HEK293 (cell line): ENCODE results near the gene RNF224.

Source experiments
- GLI4 ChIP-seq: fragments of 450-650 bp; formaldehyde crosslinking; IDR thresholded peaks from 2 replicates; pipeline ENCODE4 v1.5.1; 2016; ENCODE audit warnings: missing biosample characterization, missing genetic modification characterization
- KLF17 ChIP-seq: fragments of 450-650 bp; formaldehyde crosslinking; IDR thresholded peaks from 2 replicates; pipeline ENCODE4 v1.5.1; 2016; ENCODE audit warnings: missing biosample characterization, missing genetic modification characterization
- KLF9 ChIP-seq: fragments of 450-650 bp; formaldehyde crosslinking; IDR thresholded peaks from 2 replicates; pipeline ENCODE4 v1.5.1; 2016; ENCODE audit warnings: missing biosample characterization, missing genetic modification characterization, low read depth
- MEIS1 ChIP-seq: sonication (generic); formaldehyde crosslinking; IDR thresholded peaks from 2 replicates; pipeline ENCODE4 v1.8.1; 2022; ENCODE audit warnings: missing genetic modification reagents, mild to moderate bottlenecking, borderline replicate concordance
- WT1 ChIP-seq: fragments of 450-650 bp; formaldehyde crosslinking; IDR thresholded peaks from 2 replicates; pipeline ENCODE4 v1.5.1; 2016; ENCODE audit warnings: missing biosample characterization, missing genetic modification characterization
- YY2 ChIP-seq: fragments of 450-650 bp; formaldehyde crosslinking; IDR thresholded peaks from 2 replicates; pipeline ENCODE4 v1.5.1; 2016; ENCODE audit warnings: missing biosample characterization, missing genetic modification characterization
- ZBTB21 ChIP-seq: fragments of 450-650 bp; formaldehyde crosslinking; IDR thresholded peaks from 2 replicates; pipeline ENCODE4 v1.5.1; 2017; ENCODE audit warnings: missing biosample characterization, missing genetic modification characterization
- ZBTB48 ChIP-seq: fragments of 450-650 bp; formaldehyde crosslinking; IDR thresholded peaks from 2 replicates; pipeline ENCODE4 v1.5.1; 2016; ENCODE audit warnings: missing biosample characterization, missing genetic modification characterization
- ZNF10 ChIP-seq: fragments of 450-650 bp; formaldehyde crosslinking; IDR thresholded peaks from 2 replicates; pipeline ENCODE4 v1.5.1; 2017; ENCODE audit warnings: missing biosample characterization, missing genetic modification characterization
- ZNF324 ChIP-seq: fragments of 450-650 bp; formaldehyde crosslinking; IDR thresholded peaks from 2 replicates; pipeline ENCODE4 v1.5.1; 2016; ENCODE audit warnings: missing biosample characterization, missing genetic modification characterization
- ZNF48 ChIP-seq: fragments of 450-650 bp; formaldehyde crosslinking; IDR thresholded peaks from 2 replicates; pipeline ENCODE4 v1.5.1; 2016; ENCODE audit warnings: missing biosample characterization, missing genetic modification characterization
- ZNF518A ChIP-seq: fragments of 450-650 bp; formaldehyde crosslinking; conservative IDR thresholded peaks from 2 replicates; pipeline ENCODE4 v1.5.1; 2016; ENCODE audit warnings: low read depth, missing biosample characterization, missing genetic modification characterization
- ZNF549 ChIP-seq: fragments of 450-650 bp; IDR thresholded peaks from 2 replicates; pipeline ENCODE4 v1.5.1; 2018; ENCODE audit warnings: missing biosample characterization, missing genetic modification characterization, mild to moderate bottlenecking, inconsistent platforms, moderate library complexity
- ZNF558 ChIP-seq: fragments of 450-650 bp; formaldehyde crosslinking; IDR thresholded peaks from 2 replicates; pipeline ENCODE4 v1.5.1; 2016; ENCODE audit warnings: missing biosample characterization, missing genetic modification characterization
- ZNF600 ChIP-seq: fragments of 450-650 bp; formaldehyde crosslinking; IDR thresholded peaks from 2 replicates; pipeline ENCODE4 v1.5.1; 2016; ENCODE audit warnings: missing biosample characterization, missing genetic modification characterization
- ZNF610 ChIP-seq: fragments of 450-650 bp; formaldehyde crosslinking; IDR thresholded peaks from 2 replicates; pipeline ENCODE4 v1.5.1; 2016; ENCODE audit warnings: missing biosample characterization, missing genetic modification characterization, borderline replicate concordance
- ZNF621 ChIP-seq: fragments of 450-650 bp; formaldehyde crosslinking; IDR thresholded peaks from 2 replicates; pipeline ENCODE4 v1.5.1; 2017; ENCODE audit warnings: missing biosample characterization, missing genetic modification characterization
- ZNF654 ChIP-seq: fragments of 450-650 bp; formaldehyde crosslinking; IDR thresholded peaks from 2 replicates; pipeline ENCODE4 v1.5.1; 2016; ENCODE audit warnings: low read depth, missing biosample characterization, missing genetic modification characterization
- ZNF747 ChIP-seq: fragments of 450-650 bp; formaldehyde crosslinking; IDR thresholded peaks from 2 replicates; pipeline ENCODE4 v1.5.1; 2016; ENCODE audit warnings: missing biosample characterization, missing genetic modification characterization
- ZNF837 ChIP-seq: fragments of 450-650 bp; formaldehyde crosslinking; IDR thresholded peaks from 2 replicates; pipeline ENCODE4 v1.5.1; 2016; ENCODE audit warnings: missing biosample characterization, missing genetic modification characterization
- ZSCAN18 ChIP-seq: fragments of 450-650 bp; formaldehyde crosslinking; IDR thresholded peaks from 2 replicates; pipeline ENCODE4 v1.5.1; 2016; ENCODE audit warnings: missing biosample characterization, missing genetic modification characterization
- ZXDB ChIP-seq: fragments of 450-650 bp; formaldehyde crosslinking; IDR thresholded peaks from 2 replicates; pipeline ENCODE4 v1.5.1; 2016; ENCODE audit warnings: missing biosample characterization, missing genetic modification characterization
- TF ChIP-seq, protein P1 (sequence below): fragments of 450-650 bp; formaldehyde crosslinking; IDR thresholded peaks from 2 replicates; pipeline ENCODE4 v1.5.1; 2016; ENCODE audit warnings: missing biosample characterization, missing genetic modification characterization
- TF ChIP-seq, protein P2 (sequence below): fragments of 450-650 bp; formaldehyde crosslinking; IDR thresholded peaks from 2 replicates; pipeline ENCODE4; 2016; ENCODE audit warnings: missing biosample characterization, missing genetic modification characterization
- TF ChIP-seq, protein P3 (sequence below): IDR thresholded peaks from 2 replicates; pipeline ENCODE4 v1.6.1; 2011; ENCODE audit warnings: mild to moderate bottlenecking, low read depth, low read length, borderline replicate concordance
- TF ChIP-seq, protein P4 (sequence below): fragments of 450-650 bp; formaldehyde crosslinking; IDR thresholded peaks from 2 replicates; pipeline ENCODE4 v1.5.1; 2016; ENCODE audit warnings: missing biosample characterization, missing genetic modification characterization

Gene RNF224

GRCh38 chr9:137189297-137190295 lies 37.7 kb upstream of the RNF224 start (continued):
- no peak for TF ChIP-seq ZNF10 (tag by site-specific recombination)
- TF ChIP-seq, protein P1, sequence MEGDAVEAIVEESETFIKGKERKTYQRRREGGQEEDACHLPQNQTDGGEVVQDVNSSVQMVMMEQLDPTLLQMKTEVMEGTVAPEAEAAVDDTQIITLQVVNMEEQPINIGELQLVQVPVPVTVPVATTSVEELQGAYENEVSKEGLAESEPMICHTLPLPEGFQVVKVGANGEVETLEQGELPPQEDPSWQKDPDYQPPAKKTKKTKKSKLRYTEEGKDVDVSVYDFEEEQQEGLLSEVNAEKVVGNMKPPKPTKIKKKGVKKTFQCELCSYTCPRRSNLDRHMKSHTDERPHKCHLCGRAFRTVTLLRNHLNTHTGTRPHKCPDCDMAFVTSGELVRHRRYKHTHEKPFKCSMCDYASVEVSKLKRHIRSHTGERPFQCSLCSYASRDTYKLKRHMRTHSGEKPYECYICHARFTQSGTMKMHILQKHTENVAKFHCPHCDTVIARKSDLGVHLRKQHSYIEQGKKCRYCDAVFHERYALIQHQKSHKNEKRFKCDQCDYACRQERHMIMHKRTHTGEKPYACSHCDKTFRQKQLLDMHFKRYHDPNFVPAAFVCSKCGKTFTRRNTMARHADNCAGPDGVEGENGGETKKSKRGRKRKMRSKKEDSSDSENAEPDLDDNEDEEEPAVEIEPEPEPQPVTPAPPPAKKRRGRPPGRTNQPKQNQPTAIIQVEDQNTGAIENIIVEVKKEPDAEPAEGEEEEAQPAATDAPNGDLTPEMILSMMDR (tag by site-specific recombination), result no peak
- no peak for TF ChIP-seq KLF9 (tag by site-specific recombination)
- no peak for TF ChIP-seq ZSCAN18 (tag by site-specific recombination)
- no peak for TF ChIP-seq ZNF324 (tag by site-specific recombination)
- TF ChIP-seq ZNF610 (tag by site-specific recombination), result no peak
- TF ChIP-seq YY2 (tag by site-specific recombination), result no peak
- no peak for TF ChIP-seq ZNF654 (tag by site-specific recombination)
- no peak for TF ChIP-seq WT1
- no peak for TF ChIP-seq ZXDB (tag by site-specific recombination)
- TF ChIP-seq, protein P2, sequence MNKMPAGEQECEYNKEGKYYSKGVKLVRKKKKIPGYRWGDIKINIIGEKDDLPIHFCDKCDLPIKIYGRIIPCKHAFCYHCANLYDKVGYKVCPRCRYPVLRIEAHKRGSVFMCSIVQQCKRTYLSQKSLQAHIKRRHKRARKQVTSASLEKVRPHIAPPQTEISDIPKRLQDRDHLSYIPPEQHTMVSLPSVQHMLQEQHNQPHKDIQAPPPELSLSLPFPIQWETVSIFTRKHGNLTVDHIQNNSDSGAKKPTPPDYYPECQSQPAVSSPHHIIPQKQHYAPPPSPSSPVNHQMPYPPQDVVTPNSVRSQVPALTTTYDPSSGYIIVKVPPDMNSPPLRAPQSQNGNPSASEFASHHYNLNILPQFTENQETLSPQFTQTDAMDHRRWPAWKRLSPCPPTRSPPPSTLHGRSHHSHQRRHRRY (tag by site-specific recombination), result no peak
- TF ChIP-seq, protein P3, sequence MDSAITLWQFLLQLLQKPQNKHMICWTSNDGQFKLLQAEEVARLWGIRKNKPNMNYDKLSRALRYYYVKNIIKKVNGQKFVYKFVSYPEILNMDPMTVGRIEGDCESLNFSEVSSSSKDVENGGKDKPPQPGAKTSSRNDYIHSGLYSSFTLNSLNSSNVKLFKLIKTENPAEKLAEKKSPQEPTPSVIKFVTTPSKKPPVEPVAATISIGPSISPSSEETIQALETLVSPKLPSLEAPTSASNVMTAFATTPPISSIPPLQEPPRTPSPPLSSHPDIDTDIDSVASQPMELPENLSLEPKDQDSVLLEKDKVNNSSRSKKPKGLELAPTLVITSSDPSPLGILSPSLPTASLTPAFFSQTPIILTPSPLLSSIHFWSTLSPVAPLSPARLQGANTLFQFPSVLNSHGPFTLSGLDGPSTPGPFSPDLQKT, result no peak
- TF ChIP-seq MEIS1 (CRISPR knock-in tag), result no peak
- TF ChIP-seq ZBTB48 (tag by site-specific recombination), result 0 out of 2 replicates have a peak, but pooled peaks have one; percentile 1
- peak; percentile 31; the same call in 1 of the 2 replicates for TF ChIP-seq ZNF600
- no peak for TF ChIP-seq ZNF518A
- no peak for TF ChIP-seq ZNF747 (tag by site-specific recombination)
- no peak for TF ChIP-seq ZNF621
- no peak for TF ChIP-seq ZNF837 (tag by site-specific recombination)
- TF ChIP-seq ZNF48, result no peak
- no peak for TF ChIP-seq KLF17 (tag by site-specific recombination)
- TF ChIP-seq, protein P4, sequence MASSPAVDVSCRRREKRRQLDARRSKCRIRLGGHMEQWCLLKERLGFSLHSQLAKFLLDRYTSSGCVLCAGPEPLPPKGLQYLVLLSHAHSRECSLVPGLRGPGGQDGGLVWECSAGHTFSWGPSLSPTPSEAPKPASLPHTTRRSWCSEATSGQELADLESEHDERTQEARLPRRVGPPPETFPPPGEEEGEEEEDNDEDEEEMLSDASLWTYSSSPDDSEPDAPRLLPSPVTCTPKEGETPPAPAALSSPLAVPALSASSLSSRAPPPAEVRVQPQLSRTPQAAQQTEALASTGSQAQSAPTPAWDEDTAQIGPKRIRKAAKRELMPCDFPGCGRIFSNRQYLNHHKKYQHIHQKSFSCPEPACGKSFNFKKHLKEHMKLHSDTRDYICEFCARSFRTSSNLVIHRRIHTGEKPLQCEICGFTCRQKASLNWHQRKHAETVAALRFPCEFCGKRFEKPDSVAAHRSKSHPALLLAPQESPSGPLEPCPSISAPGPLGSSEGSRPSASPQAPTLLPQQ, result no peak
- no peak for TF ChIP-seq ZNF549 (tag by site-specific recombination)
- TF ChIP-seq ZNF558 (tag by site-specific recombination), result no peak
- TF ChIP-seq ZBTB21 (tag by site-specific recombination), result no peak
- TF ChIP-seq GLI4 (tag by site-specific recombination), result no peak
